Measurements from ENCODE around the gene LRCH1.

LRCH1 gene

DNA sequence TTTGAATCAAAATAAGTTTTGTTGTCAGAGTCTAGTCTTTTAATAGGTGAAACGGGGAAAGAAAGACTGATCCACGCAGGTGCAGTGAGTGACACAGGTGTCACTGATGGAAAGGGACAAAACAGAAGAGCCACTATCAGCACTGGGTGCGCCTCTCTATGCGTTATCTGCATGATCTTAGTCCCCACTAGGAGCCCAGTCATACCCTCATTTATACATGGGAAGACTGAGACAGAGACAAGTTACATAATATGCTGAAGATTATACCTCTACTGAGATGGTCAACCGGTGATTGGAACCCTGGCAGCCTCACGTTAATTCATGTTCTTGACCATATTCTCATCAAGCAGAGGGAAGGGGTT lies 3.4 kb downstream of the LRCH1 start:
- Histone ChIP-seq H4K91ac (ENCODE audit: low read depth, low read length, poor library complexity) (no peak overlapping the region), H3K27ac (replicated peaks; ENCODE audit: low read length) (no peak overlapping the region), H3K27me3 (ENCODE audit: control insufficient read depth in 3 of 3, insufficient read depth in 3 of 3, low read depth in 1 of 3, low read length in 3 of 3) (peaks cover 0 to 31% (median 2%) of the 10 kb centered on the region in 3 experiments), H2BK120ac (ENCODE audit: low read depth, low read length) (no peak overlapping the region), H3K9me3 (replicated peaks in 1 of 2; ENCODE audit: control insufficient read depth in 2 of 2, insufficient read depth in 1 of 2, low read depth in 1 of 2, low read length in 2 of 2) (no peaks in the 10 kb centered on the region), H3K14ac (ENCODE audit: low read length) (no peak overlapping the region), H2BK5ac (ENCODE audit: low read length) (no peak overlapping the region), H3K18ac (ENCODE audit: low read length) (no peak overlapping the region), H3K36me3 (replicated peaks in 1 of 2; ENCODE audit: control insufficient read depth in 2 of 2, insufficient read depth in 2 of 2, low read length in 2 of 2) (no peaks in the 10 kb centered on the region), H2BK15ac (ENCODE audit: low read length) (no peak overlapping the region), H3K9ac (ENCODE audit: low read depth, low read length, poor library complexity) (no peak overlapping the region), H3K4me1 (ENCODE audit: control insufficient read depth in 2 of 2, insufficient read depth in 1 of 2, low read depth in 1 of 2, low read length in 2 of 2) (peaks cover 0 to 2% of the 10 kb centered on the region in 2 donors), H2AK5ac (ENCODE audit: low read depth, low read length) (no peak overlapping the region), H3K4me3 (ENCODE audit: low read length in 2 of 2) (no peak overlapping the region), H3K79me1 (ENCODE audit: low read depth, low read length) (peaks cover 7% of the 10 kb centered on the region), H3K23ac (ENCODE audit: low read depth, low read length, poor library complexity) (no peak overlapping the region), H2AFZ (ENCODE audit: low read length) (no peak overlapping the region), H2BK12ac (ENCODE audit: low read length) (no peak overlapping the region), H4K8ac (ENCODE audit: low read depth, low read length) (no peak overlapping the region), H3K4me2 (ENCODE audit: insufficient read depth, low read length, poor library complexity, severe bottlenecking) (no peak overlapping the region), H3K4ac (ENCODE audit: low read length) (no peak overlapping the region)
- no CpG with 5 or more reads among the region's 6 CpGs for WGBS, 2 donors (ENCODE audit: extremely low coverage in 2 of 2, insufficient read length in 2 of 2, insufficient replicate concordance in 1 of 2)
- no peak for DNase-seq (ENCODE audit: low spot score)

DNA sequence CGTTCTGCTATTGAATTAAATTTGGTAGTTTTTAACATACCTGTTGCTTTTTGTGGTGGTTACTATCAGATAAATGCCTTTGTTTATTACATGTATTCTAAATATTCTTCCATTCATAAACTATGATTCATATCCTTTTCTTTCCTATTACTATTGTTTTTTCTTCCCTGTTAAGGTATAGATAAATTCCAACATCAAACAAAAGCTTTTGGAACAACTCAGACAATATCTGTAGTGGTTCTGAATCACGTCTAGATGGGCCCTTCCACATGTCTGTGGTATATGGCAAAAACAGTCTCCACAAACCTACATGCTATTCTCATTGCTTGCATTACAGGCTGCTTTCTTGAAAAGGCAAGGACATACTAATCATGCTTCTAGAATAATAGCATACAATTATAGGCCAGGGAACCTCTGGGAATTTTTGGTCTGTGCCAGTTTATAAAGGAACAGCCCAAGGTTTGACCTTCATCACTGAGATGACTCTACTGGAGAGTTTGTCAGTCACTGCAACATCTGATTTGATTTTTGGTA lies 6.4 kb downstream of the LRCH1 start:
- Histone ChIP-seq H3K27me3 (ENCODE audit: control insufficient read depth in 3 of 3, insufficient read depth in 3 of 3, low read depth in 1 of 3, low read length in 3 of 3) (peaks cover 0 to 10% (median 0%) of the 10 kb centered on the region in 3 experiments), H2BK120ac (ENCODE audit: low read depth, low read length) (no peak overlapping the region), H3K4me1 (ENCODE audit: control insufficient read depth in 2 of 2, insufficient read depth in 1 of 2, low read depth in 1 of 2, low read length in 2 of 2) (no peaks in the 10 kb centered on the region), H2BK12ac (ENCODE audit: low read length) (no peak overlapping the region), H4K8ac (ENCODE audit: low read depth, low read length) (no peak overlapping the region), H3K36me3 (replicated peaks in 1 of 2; ENCODE audit: control insufficient read depth in 2 of 2, insufficient read depth in 2 of 2, low read length in 2 of 2) (no peaks in the 10 kb centered on the region), H3K14ac (ENCODE audit: low read length) (no peak overlapping the region), H2AFZ (ENCODE audit: low read length) (no peak overlapping the region), H3K4me3 (ENCODE audit: low read length in 2 of 2) (no peak overlapping the region), H3K4ac (ENCODE audit: low read length) (no peak overlapping the region), H3K27ac (replicated peaks; ENCODE audit: low read length) (no peak overlapping the region), H2BK15ac (ENCODE audit: low read length) (no peak overlapping the region), H3K23ac (ENCODE audit: low read depth, low read length, poor library complexity) (no peak overlapping the region), H2BK5ac (ENCODE audit: low read length) (no peak overlapping the region), H3K9me3 (replicated peaks in 1 of 2; ENCODE audit: control insufficient read depth in 2 of 2, insufficient read depth in 1 of 2, low read depth in 1 of 2, low read length in 2 of 2) (peaks cover 0 to 6% of the 10 kb centered on the region in 2 donors), H3K18ac (ENCODE audit: low read length) (no peak overlapping the region), H4K91ac (ENCODE audit: low read depth, low read length, poor library complexity) (no peak overlapping the region), H3K79me1 (ENCODE audit: low read depth, low read length) (peaks cover 2% of the 10 kb centered on the region), H3K9ac (ENCODE audit: low read depth, low read length, poor library complexity) (no peak overlapping the region), H2AK5ac (ENCODE audit: low read depth, low read length) (no peak overlapping the region), H3K4me2 (ENCODE audit: insufficient read depth, low read length, poor library complexity, severe bottlenecking) (no peak overlapping the region)
- WGBS, 2 donors (ENCODE audit: extremely low coverage in 2 of 2, insufficient read length in 2 of 2, insufficient replicate concordance in 1 of 2): no CpG with 5 or more reads among the region's 2 CpGs
- no peak for DNase-seq (ENCODE audit: low spot score)

- Histone ChIP-seq H2BK120ac (ENCODE audit: low read depth, low read length) (no peak overlapping the region), H3K14ac (ENCODE audit: low read length) (no peak overlapping the region), H3K4ac (ENCODE audit: low read length) (no peak overlapping the region), H3K4me2 (ENCODE audit: insufficient read depth, low read length, poor library complexity, severe bottlenecking) (no peak overlapping the region), H3K9ac (ENCODE audit: low read depth, low read length, poor library complexity) (no peak overlapping the region), H2BK5ac (ENCODE audit: low read length) (no peak overlapping the region), H3K4me1 (ENCODE audit: control insufficient read depth in 2 of 2, insufficient read depth in 1 of 2, low read depth in 1 of 2, low read length in 2 of 2) (no peaks in the 10 kb centered on the region), H2AK5ac (ENCODE audit: low read depth, low read length) (no peak overlapping the region), H3K27ac (replicated peaks; ENCODE audit: low read length) (no peak overlapping the region), H3K36me3 (replicated peaks in 1 of 2; ENCODE audit: control insufficient read depth in 2 of 2, insufficient read depth in 2 of 2, low read length in 2 of 2) (no peaks in the 10 kb centered on the region), H3K4me3 (ENCODE audit: low read length in 2 of 2) (no peak overlapping the region), H3K9me3 (replicated peaks in 1 of 2; ENCODE audit: control insufficient read depth in 2 of 2, insufficient read depth in 1 of 2, low read depth in 1 of 2, low read length in 2 of 2) (peaks cover 0 to 6% of the 10 kb centered on the region in 2 donors), H4K8ac (ENCODE audit: low read depth, low read length) (no peak overlapping the region), H3K27me3 (ENCODE audit: control insufficient read depth in 3 of 3, insufficient read depth in 3 of 3, low read depth in 1 of 3, low read length in 3 of 3) (no peaks in the 10 kb centered on the region), H3K18ac (ENCODE audit: low read length) (no peak overlapping the region), H4K91ac (ENCODE audit: low read depth, low read length, poor library complexity) (no peak overlapping the region), H2BK15ac (ENCODE audit: low read length) (no peak overlapping the region), H3K23ac (ENCODE audit: low read depth, low read length, poor library complexity) (no peak overlapping the region), H3K79me1 (ENCODE audit: low read depth, low read length) (no peaks in the 10 kb centered on the region), H2AFZ (ENCODE audit: low read length) (no peak overlapping the region), H2BK12ac (ENCODE audit: low read length) (no peak overlapping the region)
- no peak for DNase-seq (ENCODE audit: low spot score)
Measured at GRCh38 chr13:46560778-46561177, 7.8 kb downstream of the LRCH1 start.

- DNase-seq (ENCODE audit: low spot score): no peak
- H3K14ac ChIP-seq (ENCODE audit: low read length): no peak overlapping the region
Measured at GRCh38 chr13:46561286-46561685, 8.3 kb downstream of the LRCH1 start.

More at GRCh38 chr13:46561286-46561685, 8.3 kb downstream of the LRCH1 start:
- H3K4me2 ChIP-seq (ENCODE audit: insufficient read depth, low read length, poor library complexity, severe bottlenecking): no peak overlapping the region
- H2BK12ac ChIP-seq (ENCODE audit: low read length): no peak overlapping the region
- H4K91ac ChIP-seq (ENCODE audit: low read depth, low read length, poor library complexity): no peak overlapping the region
- no CpG with 5 or more reads among the region's 2 CpGs for WGBS, 2 donors (ENCODE audit: extremely low coverage in 2 of 2, insufficient read length in 2 of 2, insufficient replicate concordance in 1 of 2)
- no peak overlapping the region for H2AK5ac ChIP-seq (ENCODE audit: low read depth, low read length)
- H3K27me3 ChIP-seq (ENCODE audit: control insufficient read depth in 3 of 3, insufficient read depth in 3 of 3, low read depth in 1 of 3, low read length in 3 of 3): no peaks in the 10 kb centered on the region
- no peaks in the 10 kb centered on the region for H3K4me1 ChIP-seq (ENCODE audit: control insufficient read depth in 2 of 2, insufficient read depth in 1 of 2, low read depth in 1 of 2, low read length in 2 of 2)
- H2BK5ac ChIP-seq (ENCODE audit: low read length): no peak overlapping the region
- no peak overlapping the region for H4K8ac ChIP-seq (ENCODE audit: low read depth, low read length)
- no peak overlapping the region for H3K4ac ChIP-seq (ENCODE audit: low read length)
- no peak overlapping the region for H2BK120ac ChIP-seq (ENCODE audit: low read depth, low read length)
- no peaks in the 10 kb centered on the region for H3K79me1 ChIP-seq (ENCODE audit: low read depth, low read length)
- no peak overlapping the region for H3K9ac ChIP-seq (ENCODE audit: low read depth, low read length, poor library complexity)
- no peak overlapping the region for H2BK15ac ChIP-seq (ENCODE audit: low read length)
- no peak overlapping the region for H3K23ac ChIP-seq (ENCODE audit: low read depth, low read length, poor library complexity)
- no peak overlapping the region for H3K27ac ChIP-seq (replicated peaks; ENCODE audit: low read length)
- no peak overlapping the region for H2AFZ ChIP-seq (ENCODE audit: low read length)
- no peak overlapping the region for H3K4me3 ChIP-seq (ENCODE audit: low read length in 2 of 2)
- H3K36me3 ChIP-seq (replicated peaks in 1 of 2; ENCODE audit: control insufficient read depth in 2 of 2, insufficient read depth in 2 of 2, low read length in 2 of 2): no peaks in the 10 kb centered on the region
- H3K18ac ChIP-seq (ENCODE audit: low read length): no peak overlapping the region
- peaks cover 0 to 6% of the 10 kb centered on the region in 2 donors for H3K9me3 ChIP-seq (replicated peaks in 1 of 2; ENCODE audit: control insufficient read depth in 2 of 2, insufficient read depth in 1 of 2, low read depth in 1 of 2, low read length in 2 of 2)

All from neuronal stem cell (in vitro differentiated cells).